H7 (cell line): ENCODE data around the gene PIK3R6. TPM values are rescaled to one million over a fixed set of nuclear protein-coding genes. Genes with fewer than 3 reads are reported as not detected.
A peak's percentile ranks its signal among the peaks of the same experiment; 100 is the strongest.

ENCODE experiments used
- DNase-seq: peaks from one replicate; pipeline ENCODE4 v3.0.0; 2012
- H3K27me3 ChIP-seq: 2 replicates; pipeline ENCODE4 v1.6.0; 2011; ENCODE audit warnings: mild to moderate bottlenecking, low read length; ENCODE audit not compliant: control insufficient read depth, insufficient read depth
- H3K36me3 ChIP-seq: replicated peaks from 2 replicates; pipeline ENCODE4 v1.5.1; 2011; ENCODE audit warnings: low read length; ENCODE audit not compliant: control insufficient read depth, insufficient read depth
- H3K4me3 ChIP-seq: 2 replicates; pipeline ENCODE4 v1.5.1; 2011; ENCODE audit warnings: low read depth, mild to moderate bottlenecking, control low read depth, low read length, moderate library complexity; ENCODE audit not compliant: insufficient read depth
- total RNA-seq: library from RNA; depleted of rRNA; stranded (reverse); fragments of >200 nt; shearing (Covaris generic); gene quantifications from 2 replicates; pipeline ENCODE4 v1.2.3, GENCODE V29; 2014

Gene PIK3R6
- total RNA-seq, 1 experiment from 2014 or later = 0.14 TPM

DNA sequence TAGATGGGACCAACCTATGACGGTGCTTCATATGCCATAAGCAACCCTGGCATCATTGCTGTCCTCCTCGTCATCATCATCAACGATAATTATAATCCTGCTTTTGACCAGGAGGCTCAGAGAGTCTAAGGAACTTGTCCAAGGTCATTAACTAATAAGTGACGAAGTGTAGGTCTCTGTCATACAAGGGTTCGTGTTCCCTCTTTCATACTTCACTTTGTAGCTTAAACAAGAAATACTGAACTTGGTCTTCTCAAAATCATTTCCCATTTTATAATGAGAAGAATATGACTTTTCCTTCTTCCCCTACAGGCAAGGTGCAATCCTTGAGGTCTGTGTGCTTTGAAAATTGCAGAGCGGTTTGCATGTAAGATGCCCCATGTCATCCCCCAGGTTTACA is 31.2 kb upstream of the PIK3R6 start:
- no peak for DNase-seq
- no peaks in the 10 kb centered on the region; the same call in 1 of the 2 replicates for H3K27me3 ChIP-seq
- no peak overlapping the region for H3K4me3 ChIP-seq
- H3K36me3 ChIP-seq = no peaks in the 10 kb centered on the region

- H3K36me3 ChIP-seq = no peaks in the 10 kb centered on the region
- no peak for DNase-seq
- no peak overlapping the region for H3K4me3 ChIP-seq
- H3K27me3 ChIP-seq = no peaks in the 10 kb centered on the region; the same call in 1 of the 2 replicates
Observed at GRCh38 chr17:8898126-8898525, 30.7 kb upstream of the PIK3R6 start.

DNA sequence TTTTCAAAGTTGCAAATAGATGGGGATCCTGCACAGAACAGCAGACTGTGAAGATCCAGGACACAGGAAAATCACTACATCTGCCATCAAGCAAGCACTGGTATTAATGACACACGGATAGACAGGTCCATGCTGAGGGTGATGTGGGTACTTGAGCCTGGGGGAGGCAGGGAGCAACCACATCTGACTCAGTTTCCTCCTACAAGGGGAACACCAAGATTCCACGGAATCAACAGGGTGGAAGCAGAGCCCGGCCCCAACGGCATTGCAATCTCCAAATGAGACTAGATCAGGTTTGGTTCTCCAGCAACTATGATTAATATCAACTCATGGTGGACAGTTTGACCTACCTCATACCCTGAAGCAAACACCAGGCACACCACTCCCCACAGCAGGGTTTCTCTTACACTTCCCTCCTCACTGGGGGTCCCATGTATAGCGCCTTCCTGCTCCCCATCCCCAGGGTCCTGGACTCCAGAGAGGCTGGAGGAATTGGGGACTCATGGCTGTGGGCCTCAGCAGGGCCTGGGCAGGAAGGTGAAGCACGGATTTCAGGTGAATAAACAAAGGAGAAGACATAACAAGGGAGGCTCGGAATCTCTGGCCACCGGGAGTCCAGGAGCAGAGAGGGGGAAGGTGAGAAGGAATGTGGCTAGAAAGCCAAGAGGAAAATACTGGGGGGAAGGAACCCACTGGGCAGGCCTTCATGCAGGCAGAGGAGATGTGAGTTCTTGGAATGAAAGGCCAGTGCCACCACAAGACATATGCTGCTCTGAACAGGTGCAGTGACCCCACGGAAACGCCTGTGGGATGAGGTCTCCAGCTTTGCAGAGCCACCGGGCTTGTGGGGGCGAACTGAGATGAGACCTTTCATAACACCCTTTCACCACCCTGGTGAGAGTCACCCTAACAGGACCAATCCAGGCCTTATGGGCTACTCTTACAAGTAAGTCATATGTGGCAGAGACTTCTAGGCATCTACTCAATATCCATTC is 29.5 kb upstream of the PIK3R6 start:
- Histone ChIP-seq H3K36me3 (no peaks in the 10 kb centered on the region), H3K4me3 (no peak overlapping the region), H3K27me3 (no peaks in the 10 kb centered on the region; the same call in 1 of the 2 replicates)
- DNase-seq = no peak

DNA sequence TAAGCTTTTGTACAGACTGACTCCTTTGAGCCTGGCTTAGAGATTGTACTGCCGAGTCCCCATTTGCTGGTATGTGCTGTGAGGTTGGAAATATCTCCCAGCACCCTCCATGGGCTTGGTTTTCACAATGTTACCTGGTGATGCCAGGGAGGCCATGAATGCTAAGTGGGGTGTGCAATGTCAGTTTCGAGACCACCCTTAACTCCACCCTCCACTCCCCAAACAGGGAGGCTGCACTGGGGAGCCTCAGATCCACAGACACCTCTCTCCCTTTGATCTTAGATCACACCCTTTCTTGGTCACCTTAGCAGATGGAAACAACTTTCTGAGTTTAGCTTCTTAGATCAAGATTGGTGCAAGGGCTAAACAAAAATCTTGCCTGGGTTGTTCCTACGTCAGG is 28.6 kb upstream of the PIK3R6 start:
- no peaks in the 10 kb centered on the region for H3K36me3 ChIP-seq
- no peak for DNase-seq
- no peak overlapping the region for H3K4me3 ChIP-seq
- no peaks in the 10 kb centered on the region; the same call in 1 of the 2 replicates for H3K27me3 ChIP-seq

DNA sequence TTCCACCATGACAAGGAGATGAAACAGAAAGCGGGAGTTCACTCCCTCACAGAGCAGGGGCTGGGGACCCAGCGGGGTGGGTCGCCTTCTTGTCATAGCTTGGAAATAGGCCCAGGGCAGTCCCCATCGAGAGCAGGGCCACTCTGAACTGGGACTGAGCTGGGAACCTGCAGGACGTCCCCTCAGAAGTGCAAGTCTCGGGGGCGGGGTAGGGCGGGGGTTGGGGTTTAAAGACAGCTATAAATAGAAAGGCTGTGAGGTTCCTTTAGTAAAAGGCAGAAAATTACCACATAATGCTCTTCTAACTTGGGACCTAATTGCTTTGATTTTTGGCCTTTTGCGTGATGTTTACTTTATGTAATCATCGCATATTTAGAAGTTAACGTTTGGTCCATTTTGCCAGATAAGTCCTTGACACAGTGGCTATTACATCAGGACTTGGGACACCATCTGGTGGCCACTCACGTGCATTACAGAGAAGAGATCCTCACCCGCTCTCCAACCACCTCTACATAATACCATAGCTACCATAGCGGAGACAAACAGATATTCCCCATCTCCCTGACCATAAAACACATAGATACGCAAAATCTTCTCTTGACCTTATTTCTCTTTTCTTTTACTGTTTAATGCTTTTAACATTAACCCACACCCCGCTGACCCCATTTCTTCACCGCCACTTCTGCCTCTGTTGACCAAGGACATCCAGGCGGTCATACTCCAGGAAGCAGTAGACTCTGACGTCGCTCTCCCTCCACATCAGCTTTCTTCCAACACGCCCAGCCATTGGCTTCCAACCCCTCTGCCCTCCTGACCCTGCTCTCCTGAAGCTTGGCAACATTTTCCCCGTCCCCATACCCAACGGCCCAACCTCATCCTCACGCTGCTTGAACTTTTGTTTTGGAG is 27.5 kb upstream of the PIK3R6 start:
- Histone ChIP-seq H3K36me3 (no peaks in the 10 kb centered on the region), H3K27me3 (no peaks in the 10 kb centered on the region; the same call in 1 of the 2 replicates), H3K4me3 (peak overlapping the region; percentile 25)
- DNase-seq = peak; percentile 84

- Histone ChIP-seq H3K36me3 (no peaks in the 10 kb centered on the region), H3K4me3 (peak overlapping the region; percentile 25), H3K27me3 (no peaks in the 10 kb centered on the region; the same call in 1 of the 2 replicates)
- DNase-seq = peak; percentile 84
Observed at GRCh38 chr17:8894202-8894671, 26.8 kb upstream of the PIK3R6 start.

- no peak for DNase-seq
- Histone ChIP-seq H3K4me3 (no peak overlapping the region), H3K27me3 (no peaks in the 10 kb centered on the region; the same call in 1 of the 2 replicates), H3K36me3 (no peaks in the 10 kb centered on the region)
Observed at GRCh38 chr17:8893621-8894201, 26.2 kb upstream of the PIK3R6 start.

- no peak overlapping the region for H3K4me3 ChIP-seq
- H3K27me3 ChIP-seq = no peaks in the 10 kb centered on the region; the same call in 1 of the 2 replicates
- no peak for DNase-seq
- H3K36me3 ChIP-seq = no peaks in the 10 kb centered on the region
Observed at GRCh38 chr17:8893059-8893458, 25.6 kb upstream of the PIK3R6 start.

DNA sequence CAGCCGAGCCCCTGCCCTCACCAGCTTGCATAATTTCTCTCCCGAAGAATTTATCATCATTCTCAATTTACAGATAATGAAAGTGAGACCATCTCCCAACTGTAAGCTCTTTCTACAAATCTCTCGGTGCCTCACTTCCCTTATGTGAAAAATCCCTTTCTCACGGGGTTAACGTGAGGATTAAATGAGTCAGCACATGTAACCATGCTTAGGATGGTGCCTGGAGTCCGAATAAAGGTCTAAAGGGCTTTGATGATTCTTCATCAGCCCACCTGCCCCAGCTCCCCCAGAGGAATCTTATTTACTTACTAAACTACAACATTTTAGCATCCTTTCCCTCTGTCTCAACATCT is 24.8 kb upstream of the PIK3R6 start:
- peak; percentile 8 for DNase-seq
- H3K27me3 ChIP-seq = no peaks in the 10 kb centered on the region; the same call in 1 of the 2 replicates
- H3K36me3 ChIP-seq = no peaks in the 10 kb centered on the region
- no peak overlapping the region for H3K4me3 ChIP-seq

GRCh38 chr17:8890671-8891070 is 23.2 kb upstream of the PIK3R6 start:
- H3K4me3 ChIP-seq = no peak overlapping the region
- peak; percentile 19 for DNase-seq
- no peaks in the 10 kb centered on the region for H3K36me3 ChIP-seq
- H3K27me3 ChIP-seq = no peaks in the 10 kb centered on the region; the same call in 1 of the 2 replicates

- Histone ChIP-seq H3K36me3 (no peaks in the 10 kb centered on the region), H3K4me3 (no peak overlapping the region), H3K27me3 (no peaks in the 10 kb centered on the region; the same call in 1 of the 2 replicates)
- peak; percentile 10 for DNase-seq
Observed at GRCh38 chr17:8889458-8890210, 22.2 kb upstream of the PIK3R6 start.

GRCh38 chr17:8888704-8889302 is 21.3 kb upstream of the PIK3R6 start:
- DNase-seq = no peak
- Histone ChIP-seq H3K27me3 (no peaks in the 10 kb centered on the region; the same call in 1 of the 2 replicates), H3K4me3 (no peak overlapping the region), H3K36me3 (no peaks in the 10 kb centered on the region)
